CD4-positive, alpha-beta T cell treated with Interferon alpha-2 for 1 hour (primary cell): ENCODE results near the gene ADAMTS16.

Experiments used
- DNase-seq, 2 donors: peaks; one replicate each; pipeline ENCODE4 v3.0.0-alpha.2; 2020 to 2022

Gene ADAMTS16

DNA sequence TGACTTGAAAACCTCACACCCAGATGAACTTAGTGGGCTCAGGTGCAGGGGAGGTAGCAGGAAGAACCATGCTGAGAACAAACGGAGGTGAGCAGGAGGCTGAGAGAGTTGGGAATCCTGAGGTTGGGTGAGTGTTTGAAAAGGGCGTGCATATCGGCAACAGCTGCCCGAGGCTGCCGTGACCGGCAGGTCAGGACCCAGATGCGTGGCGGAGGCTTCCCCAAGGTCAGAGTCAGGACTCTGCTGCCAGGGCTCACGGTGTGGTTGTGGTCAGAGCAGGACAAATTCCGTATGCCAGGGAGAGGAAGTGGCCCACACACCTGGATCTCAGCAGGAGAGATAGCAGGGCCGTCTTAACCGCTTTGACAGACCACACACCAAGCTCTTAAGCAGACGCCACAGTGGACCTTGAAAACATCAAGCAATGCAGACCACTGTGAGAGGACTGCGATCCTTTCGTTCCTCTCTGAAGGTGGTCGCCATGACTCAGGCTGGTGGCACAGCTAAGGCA, 43.1 kb downstream of the ADAMTS16 start:
- DNase-seq: no peak

- no peak for DNase-seq
Observed at GRCh38 chr5:5183933-5184332, 43.8 kb downstream of the ADAMTS16 start.

- no peak for DNase-seq
Observed at GRCh38 chr5:5188376-5189050, 48.4 kb downstream of the ADAMTS16 start.

DNA sequence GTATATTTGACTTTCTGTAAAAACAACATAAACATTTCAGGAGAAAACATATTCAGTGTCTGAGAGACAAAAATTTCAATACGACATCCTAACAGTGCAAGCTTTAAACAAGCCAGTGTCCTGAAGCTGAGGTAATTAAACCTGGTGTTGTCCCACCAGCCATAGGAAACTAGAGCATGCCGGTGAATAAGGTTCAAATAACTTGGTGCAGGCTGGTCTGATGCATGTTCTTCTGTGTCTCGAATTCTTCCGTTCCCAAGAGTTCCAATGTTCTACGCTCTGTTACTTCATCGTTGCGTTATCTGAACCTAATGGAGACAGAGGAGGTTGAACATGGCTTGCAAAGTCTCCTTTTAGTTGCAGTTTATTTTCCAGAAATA, 48.9 kb downstream of the ADAMTS16 start:
- DNase-seq: no peak

GRCh38 chr5:5191906-5192305, 51.8 kb downstream of the ADAMTS16 start:
- no peak for DNase-seq

DNA sequence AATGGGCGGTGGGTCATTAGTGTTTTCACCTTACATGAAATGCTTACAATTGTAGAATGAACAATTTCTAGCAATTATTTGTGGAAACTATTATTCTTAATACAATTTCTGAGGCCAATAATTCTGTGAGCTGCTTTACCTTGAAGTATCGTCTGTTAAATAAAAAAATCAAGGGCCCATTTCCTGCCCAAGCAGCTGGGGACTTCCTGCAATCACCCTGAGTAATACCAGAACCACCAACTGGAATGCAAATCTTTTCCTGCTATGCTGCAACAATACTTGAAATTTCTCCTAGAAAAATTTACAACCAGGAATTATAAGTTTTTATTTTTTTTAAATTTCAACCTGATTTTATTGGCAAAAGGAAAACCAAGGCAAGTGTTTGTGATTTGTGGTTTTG, 52.6 kb downstream of the ADAMTS16 start:
- DNase-seq: no peak

- no peak for DNase-seq
Observed at GRCh38 chr5:5195128-5195918, 55.2 kb downstream of the ADAMTS16 start.

DNA sequence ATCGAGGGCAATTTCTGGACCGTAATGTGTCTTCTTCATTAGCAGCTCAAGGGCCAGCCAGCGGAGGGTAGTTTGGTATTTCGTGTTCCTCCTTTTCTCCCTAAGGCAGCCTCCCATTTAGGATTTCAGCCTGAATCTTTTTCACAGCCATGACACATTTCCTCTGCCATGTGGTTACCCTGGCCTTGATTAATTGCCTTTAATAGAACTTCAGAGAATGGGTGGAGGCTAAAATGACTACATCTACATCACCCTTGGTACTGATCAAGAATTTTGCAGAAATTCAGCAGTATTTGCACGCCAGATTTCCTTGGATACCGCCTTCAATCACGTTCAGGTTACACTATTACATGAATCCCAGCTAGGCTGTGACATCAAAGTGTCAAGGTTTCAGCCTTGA, 58.0 kb downstream of the ADAMTS16 start:
- DNase-seq: no peak

GRCh38 chr5:5198815-5199214, 58.7 kb downstream of the ADAMTS16 start:
- no peak for DNase-seq

DNA sequence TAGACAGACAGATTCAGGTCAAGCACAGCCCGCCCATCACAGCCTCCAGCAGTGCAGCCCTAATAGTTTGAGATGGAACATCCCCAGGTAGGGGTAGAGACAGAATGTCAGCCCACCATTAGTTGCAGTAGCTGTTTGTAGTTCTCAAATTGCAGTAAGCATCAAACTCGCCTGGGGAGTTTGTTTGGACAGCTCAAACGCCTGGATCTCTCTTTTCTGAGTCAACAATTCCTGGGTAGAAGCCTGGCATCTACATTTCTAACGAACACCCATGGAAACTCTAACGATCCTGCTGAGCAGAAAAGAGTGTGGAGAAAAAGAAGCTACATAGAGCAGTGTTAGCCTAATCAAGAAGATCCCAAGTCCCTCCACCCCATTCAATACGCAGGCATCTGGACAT, 59.4 kb downstream of the ADAMTS16 start:
- no peak for DNase-seq

- DNase-seq: no peak
Observed at GRCh38 chr5:5200133-5200532, 60.0 kb downstream of the ADAMTS16 start.

DNA sequence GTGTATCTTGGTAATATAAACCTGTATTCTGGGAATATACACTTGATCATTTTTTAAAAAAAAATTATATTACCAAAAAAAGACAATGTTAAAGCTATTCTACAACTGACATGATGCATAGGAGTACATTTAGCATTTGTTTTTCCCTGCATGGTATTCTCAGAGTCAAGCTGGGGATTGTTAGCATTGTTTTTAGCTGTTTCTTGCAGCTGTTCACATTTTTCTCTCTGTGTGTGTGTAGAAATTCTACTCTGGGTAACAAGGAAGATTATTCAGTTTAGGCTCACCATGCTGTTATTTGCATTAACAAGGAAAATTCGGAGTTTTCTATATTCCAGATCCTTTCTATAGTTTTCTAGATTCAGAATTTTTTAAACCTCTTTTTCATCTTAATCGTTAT, 62.2 kb downstream of the ADAMTS16 start:
- no peak for DNase-seq

DNA sequence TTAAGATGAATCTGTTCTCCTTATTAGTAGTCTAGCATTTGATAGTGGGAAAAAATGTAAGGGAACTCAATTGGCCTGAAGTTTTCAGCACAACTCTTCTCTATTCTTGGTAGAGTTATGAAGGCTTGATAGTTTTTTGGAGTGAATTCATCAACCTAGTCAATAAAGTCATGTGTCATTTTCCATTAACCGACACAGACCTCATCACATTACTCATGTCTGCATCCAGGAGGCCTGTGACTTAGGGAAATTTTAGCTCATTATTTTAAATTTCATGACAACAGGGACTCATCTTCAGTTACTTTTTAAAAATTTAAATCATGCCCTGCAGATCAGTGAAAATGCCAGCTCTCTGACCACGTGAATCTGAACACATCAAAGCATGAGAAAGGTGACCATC, 63.3 kb downstream of the ADAMTS16 start:
- no peak for DNase-seq

DNA sequence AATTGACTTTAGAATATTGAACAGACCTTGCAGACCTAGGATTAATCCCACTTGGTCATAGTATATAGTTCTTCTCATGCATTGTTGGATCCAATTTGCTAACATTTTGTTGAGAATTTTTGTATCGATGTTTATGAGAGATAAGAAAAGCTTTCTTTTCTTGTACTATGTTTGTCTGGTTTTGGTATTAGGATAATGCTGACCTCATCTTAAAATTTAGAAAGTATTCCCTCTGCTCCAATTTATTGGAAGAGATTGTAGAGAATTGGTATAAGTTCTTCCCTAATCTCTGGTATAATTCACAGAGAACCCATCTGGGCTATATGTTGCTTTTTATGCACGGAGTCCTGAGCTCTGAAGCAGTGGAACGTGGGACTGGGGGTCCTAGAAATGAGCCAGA, 67.7 kb downstream of the ADAMTS16 start:
- no peak for DNase-seq

GRCh38 chr5:5209089-5209488, 69.0 kb downstream of the ADAMTS16 start:
- no peak for DNase-seq

- no peak for DNase-seq
Observed at GRCh38 chr5:5209510-5210286, 69.6 kb downstream of the ADAMTS16 start.

DNA sequence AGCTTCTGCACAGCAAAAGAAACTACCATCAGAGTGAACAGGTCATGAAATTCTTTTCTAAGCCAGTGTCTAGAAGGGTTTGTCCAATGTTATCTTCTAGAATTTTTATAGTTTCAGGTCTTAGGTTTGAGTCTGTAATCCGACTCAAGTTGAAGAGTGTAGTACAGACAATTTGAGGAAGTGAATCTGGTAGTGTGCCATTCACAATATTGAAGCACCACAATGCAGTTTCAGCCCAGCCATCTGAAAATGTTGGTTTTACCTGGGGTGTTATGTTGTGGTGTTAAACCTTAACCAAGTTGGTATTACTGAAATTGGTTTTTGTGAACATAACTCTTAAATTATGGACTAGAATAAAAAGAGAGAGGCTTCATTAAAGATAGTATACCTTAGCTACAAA, 77.2 kb downstream of the ADAMTS16 start:
- no peak for DNase-seq

GRCh38 chr5:5218396-5218795, 78.3 kb downstream of the ADAMTS16 start:
- DNase-seq: no peak

- DNase-seq: no peak
Observed at GRCh38 chr5:5219541-5219940, 79.4 kb downstream of the ADAMTS16 start.

- DNase-seq: no peak
Observed at GRCh38 chr5:5220901-5221631, 80.9 kb downstream of the ADAMTS16 start.

GRCh38 chr5:5221724-5222123, 81.6 kb downstream of the ADAMTS16 start:
- DNase-seq: no peak

- no peak for DNase-seq
Observed at GRCh38 chr5:5231576-5231975, 91.4 kb downstream of the ADAMTS16 start.

GRCh38 chr5:5234912-5235311, 94.8 kb downstream of the ADAMTS16 start:
- no peak for DNase-seq
